IPS-15b (cell line): ENCODE measurements around the gene SLC66A1.

Source experiments
- H3K27me3 ChIP-seq: one replicate; pipeline ENCODE4 v1.6.1; 2013; ENCODE audit warnings: low read length; ENCODE audit not compliant: control insufficient read depth, insufficient read depth
- H3K36me3 ChIP-seq: one replicate; pipeline ENCODE4 v1.6.1; 2013; ENCODE audit warnings: low read length; ENCODE audit not compliant: control insufficient read depth, insufficient read depth
- H3K4me1 ChIP-seq: one replicate; pipeline ENCODE4 v1.6.1; 2013; ENCODE audit warnings: mild to moderate bottlenecking, low read length; ENCODE audit not compliant: control insufficient read depth, insufficient read depth
- H3K4me3 ChIP-seq: one replicate; pipeline ENCODE4 v1.5.1; 2013; ENCODE audit warnings: low read depth, low read length
- H3K9ac ChIP-seq: one replicate; pipeline ENCODE4 v1.6.1; 2013; ENCODE audit warnings: low read depth, mild to moderate bottlenecking, low read length
- H3K9me3 ChIP-seq: one replicate; pipeline ENCODE4 v1.6.1; 2013; ENCODE audit warnings: mild to moderate bottlenecking, low read length; ENCODE audit not compliant: control insufficient read depth, insufficient read depth

Gene SLC66A1

GRCh38 chr1:19348441-19349198 is 36.5 kb downstream of the SLC66A1 start:
- H3K4me3 ChIP-seq, result no peak overlapping the region
- H3K27me3 ChIP-seq, result no peaks in the 10 kb centered on the region
- H3K36me3 ChIP-seq, result peaks cover 45% of the 10 kb centered on the region
- peaks cover 4% of the 10 kb centered on the region for H3K4me1 ChIP-seq
- no peaks in the 10 kb centered on the region for H3K9me3 ChIP-seq
- H3K9ac ChIP-seq, result no peak overlapping the region

GRCh38 chr1:19349999-19350398 is 37.9 kb downstream of the SLC66A1 start:
- H3K27me3 ChIP-seq, result no peaks in the 10 kb centered on the region
- H3K4me1 ChIP-seq, result peaks cover 16% of the 10 kb centered on the region
- H3K36me3 ChIP-seq, result peaks cover 39% of the 10 kb centered on the region
- H3K9me3 ChIP-seq, result no peaks in the 10 kb centered on the region
- no peak overlapping the region for H3K9ac ChIP-seq
- no peak overlapping the region for H3K4me3 ChIP-seq

GRCh38 chr1:19350566-19350965 is 38.4 kb downstream of the SLC66A1 start:
- Histone ChIP-seq H3K9ac (no peak overlapping the region), H3K36me3 (peaks cover 37% of the 10 kb centered on the region)

GRCh38 chr1:19351873-19352272 is 39.7 kb downstream of the SLC66A1 start:
- Histone ChIP-seq H3K27me3 (no peaks in the 10 kb centered on the region), H3K4me1 (peaks cover 16% of the 10 kb centered on the region), H3K9me3 (no peaks in the 10 kb centered on the region), H3K9ac (no peak overlapping the region), H3K36me3 (peaks cover 49% of the 10 kb centered on the region), H3K4me3 (no peak overlapping the region)

More at GRCh38 chr1:19350566-19350965, 38.4 kb downstream of the SLC66A1 start:
- H3K27me3 ChIP-seq, result no peaks in the 10 kb centered on the region
- H3K9me3 ChIP-seq, result no peaks in the 10 kb centered on the region
- no peak overlapping the region for H3K4me3 ChIP-seq
- peaks cover 16% of the 10 kb centered on the region for H3K4me1 ChIP-seq

- no peaks in the 10 kb centered on the region for H3K9me3 ChIP-seq
- H3K36me3 ChIP-seq, result peaks cover 49% of the 10 kb centered on the region
- no peak overlapping the region for H3K9ac ChIP-seq
Measured at GRCh38 chr1:19352839-19353238, 40.7 kb downstream of the SLC66A1 start.

GRCh38 chr1:19353596-19353995 is 41.5 kb downstream of the SLC66A1 start:
- Histone ChIP-seq H3K4me3 (no peak overlapping the region), H3K4me1 (peaks cover 16% of the 10 kb centered on the region), H3K9me3 (no peaks in the 10 kb centered on the region), H3K27me3 (no peaks in the 10 kb centered on the region), H3K9ac (no peak overlapping the region), H3K36me3 (peaks cover 46% of the 10 kb centered on the region)

More at GRCh38 chr1:19352839-19353238, 40.7 kb downstream of the SLC66A1 start:
- H3K4me3 ChIP-seq, result no peak overlapping the region
- no peaks in the 10 kb centered on the region for H3K27me3 ChIP-seq
- peaks cover 16% of the 10 kb centered on the region for H3K4me1 ChIP-seq

- Histone ChIP-seq H3K9me3 (no peaks in the 10 kb centered on the region), H3K9ac (no peak overlapping the region), H3K4me1 (peaks cover 16% of the 10 kb centered on the region), H3K36me3 (peaks cover 42% of the 10 kb centered on the region), H3K27me3 (no peaks in the 10 kb centered on the region), H3K4me3 (no peak overlapping the region)
Measured at GRCh38 chr1:19354531-19354981, 42.4 kb downstream of the SLC66A1 start.

- Histone ChIP-seq H3K9me3 (no peaks in the 10 kb centered on the region), H3K4me3 (no peak overlapping the region), H3K27me3 (no peaks in the 10 kb centered on the region), H3K9ac (no peak overlapping the region), H3K36me3 (peaks cover 36% of the 10 kb centered on the region), H3K4me1 (peaks cover 16% of the 10 kb centered on the region)
Measured at GRCh38 chr1:19356266-19356665, 44.1 kb downstream of the SLC66A1 start.

- H3K4me1 ChIP-seq, result peaks cover 16% of the 10 kb centered on the region
- H3K9me3 ChIP-seq, result no peaks in the 10 kb centered on the region
- no peak overlapping the region for H3K4me3 ChIP-seq
- H3K9ac ChIP-seq, result no peak overlapping the region
- peaks cover 28% of the 10 kb centered on the region for H3K36me3 ChIP-seq
- no peaks in the 10 kb centered on the region for H3K27me3 ChIP-seq
Measured at GRCh38 chr1:19357299-19357986, 45.3 kb downstream of the SLC66A1 start.

- peaks cover 21% of the 10 kb centered on the region for H3K36me3 ChIP-seq
- H3K4me1 ChIP-seq, result peaks cover 11% of the 10 kb centered on the region
- H3K27me3 ChIP-seq, result no peaks in the 10 kb centered on the region
- no peak overlapping the region for H3K9ac ChIP-seq
- no peak overlapping the region for H3K4me3 ChIP-seq
- H3K9me3 ChIP-seq, result no peaks in the 10 kb centered on the region
Measured at GRCh38 chr1:19358710-19359109, 46.6 kb downstream of the SLC66A1 start.

- H3K4me3 ChIP-seq, result no peak overlapping the region
- no peaks in the 10 kb centered on the region for H3K27me3 ChIP-seq
- H3K36me3 ChIP-seq, result peaks cover 21% of the 10 kb centered on the region
- H3K9me3 ChIP-seq, result no peaks in the 10 kb centered on the region
- peaks cover 5% of the 10 kb centered on the region for H3K4me1 ChIP-seq
- H3K9ac ChIP-seq, result no peak overlapping the region
Measured at GRCh38 chr1:19359357-19359756, 47.2 kb downstream of the SLC66A1 start.

GRCh38 chr1:19360016-19360415 is 47.9 kb downstream of the SLC66A1 start:
- Histone ChIP-seq H3K27me3 (no peaks in the 10 kb centered on the region), H3K9me3 (no peaks in the 10 kb centered on the region), H3K9ac (no peak overlapping the region), H3K4me3 (no peak overlapping the region), H3K36me3 (peaks cover 15% of the 10 kb centered on the region), H3K4me1 (no peaks in the 10 kb centered on the region)
